HEK293T (cell line): ENCODE results near the gene RBM15.

Experiments
- BHLHE40 ChIP-seq: fragments of 450-650 bp; IDR thresholded peaks from 2 replicates; pipeline ENCODE4 v1.6.1; 2016; ENCODE audit warnings: mild to moderate bottlenecking, moderate library complexity, borderline replicate concordance
- ELF4 ChIP-seq: fragments of 450-650 bp; IDR thresholded peaks from 2 replicates; pipeline ENCODE4 v1.6.1; 2017; ENCODE audit warnings: antibody characterized with exemption
- FOXK2 ChIP-seq: fragments of 450-650 bp; IDR thresholded peaks from 2 replicates; pipeline ENCODE4 v1.6.1; 2016; ENCODE audit warnings: mild to moderate bottlenecking
- FOXM1 ChIP-seq: fragments of 450-650 bp; IDR thresholded peaks from 2 replicates; pipeline ENCODE4 v1.6.1; 2017; ENCODE audit warnings: mild to moderate bottlenecking, borderline replicate concordance
- HDGF ChIP-seq: fragments of 450-650 bp; IDR thresholded peaks from 2 replicates; pipeline ENCODE4 v1.6.1; 2017; ENCODE audit warnings: antibody characterized with exemption, borderline replicate concordance
- L3MBTL2 ChIP-seq: fragments of 450-650 bp; conservative IDR thresholded peaks from 2 replicates; pipeline ENCODE4 v1.6.1; 2016; ENCODE audit warnings: mild to moderate bottlenecking
- LEF1 ChIP-seq: fragments of 450-650 bp; IDR thresholded peaks from 2 replicates; pipeline ENCODE4 v1.6.1; 2017; ENCODE audit warnings: mild to moderate bottlenecking, borderline replicate concordance
- SP1 ChIP-seq: fragments of 450-650 bp; IDR thresholded peaks from 2 replicates; pipeline ENCODE4 v1.6.1; 2017
- SUZ12 ChIP-seq: fragments of 450-650 bp; IDR thresholded peaks from 2 replicates; pipeline ENCODE4 v1.6.1; 2016; ENCODE audit warnings: mild to moderate bottlenecking
- TARDBP ChIP-seq: fragments of 450-650 bp; IDR thresholded peaks from 2 replicates; pipeline ENCODE4 v1.6.1; 2016
- ZNF384 ChIP-seq: fragments of 450-650 bp; IDR thresholded peaks from 2 replicates; pipeline ENCODE4 v1.6.1; 2016

- TF ChIP-seq ELF4 (no peak), HDGF (no peak), SP1 (no peak), FOXM1 (no peak), SUZ12 (no peak), TARDBP (no peak), L3MBTL2 (no peak), BHLHE40 (no peak), LEF1 (no peak), ZNF384 (no peak), FOXK2 (no peak)
These were observed 47.0 kb upstream of the RBM15 start for GRCh38 chr1:110292031-110292741.
